NCI-H2196 (cell line): ENCODE measurements around the gene SLC38A10.

Experiments used
- DNase-seq: peaks from one replicate; lab custom pipeline; 2025; ENCODE audit not compliant: unreplicated experiment; lab: John Stamatoyannopoulos, UW

Gene SLC38A10

GRCh38 chr17:81300586-81301155 lies 5.6 kb upstream of the SLC38A10 start:
- no peak for DNase-seq

- no peak for DNase-seq
Observed at GRCh38 chr17:81299846-81300585, 4.9 kb upstream of the SLC38A10 start.

- DNase-seq: peak; percentile 50
Observed at GRCh38 chr17:81298991-81299738, 4.1 kb upstream of the SLC38A10 start.

- peak; percentile 50 for DNase-seq
Observed at GRCh38 chr17:81298325-81298990, 3.4 kb upstream of the SLC38A10 start.

- DNase-seq: peak; percentile 77
Observed at GRCh38 chr17:81295676-81296381, 722 bp upstream of the SLC38A10 start.

- no peak for DNase-seq
Observed at GRCh38 chr17:81294512-81295030, 536 bp downstream of the SLC38A10 start.

- no peak for DNase-seq
Observed at GRCh38 chr17:81292450-81292849, 2.7 kb downstream of the SLC38A10 start.

- DNase-seq: peak; percentile 67
Observed at GRCh38 chr17:81291662-81292061, 3.4 kb downstream of the SLC38A10 start.

- no peak for DNase-seq
Observed at GRCh38 chr17:81290230-81290629, 4.9 kb downstream of the SLC38A10 start.

GRCh38 chr17:81289627-81290026 lies 5.5 kb downstream of the SLC38A10 start:
- DNase-seq: no peak

- DNase-seq: no peak
Observed at GRCh38 chr17:81288715-81289114, 6.4 kb downstream of the SLC38A10 start.

GRCh38 chr17:81287741-81288430 lies 7.2 kb downstream of the SLC38A10 start:
- no peak for DNase-seq

- DNase-seq: no peak
Observed at GRCh38 chr17:81287152-81287551, 8.0 kb downstream of the SLC38A10 start.

- no peak for DNase-seq
Observed at GRCh38 chr17:81286491-81287145, 8.5 kb downstream of the SLC38A10 start.

GRCh38 chr17:81285894-81286293 lies 9.2 kb downstream of the SLC38A10 start:
- DNase-seq: no peak

- no peak for DNase-seq
Observed at GRCh38 chr17:81285179-81285878, 9.8 kb downstream of the SLC38A10 start.

- no peak for DNase-seq
Observed at GRCh38 chr17:81282876-81283275, 12.2 kb downstream of the SLC38A10 start.

- no peak for DNase-seq
Observed at GRCh38 chr17:81282141-81282540, 13.0 kb downstream of the SLC38A10 start.

GRCh38 chr17:81280571-81280970 lies 14.5 kb downstream of the SLC38A10 start:
- no peak for DNase-seq
